ENCODE data around the gene FKBP5.

The FKBP5 gene

GRCh38 chr6:35727935-35728682 lies 39.4 kb upstream of the FKBP5 start:
- ATAC-seq, result peak; percentile 58
- TF ChIP-seq TSHZ2 (CRISPR knock-in tag; IDR thresholded peaks at IDR 0.05), result no peak
- TF ChIP-seq GLIS3 (CRISPR knock-in tag; IDR thresholded peaks at IDR 0.05), result no peak
- TF ChIP-seq ZNF70 (CRISPR knock-in tag; IDR thresholded peaks at IDR 0.05), result no peak
- TF ChIP-seq OSR1 (CRISPR knock-in tag; IDR thresholded peaks at IDR 0.05), result no peak

GRCh38 chr6:35727231-35727934 lies 38.7 kb upstream of the FKBP5 start:
- peak; percentile 60 for ATAC-seq
- TF ChIP-seq PATZ1 (CRISPR knock-in tag; IDR thresholded peaks at IDR 0.05; ENCODE audit: borderline replicate concordance) (peak; percentile 42; the same call in 1 of the 2 replicates), ZNF70 (CRISPR knock-in tag; IDR thresholded peaks at IDR 0.05) (no peak), TSHZ2 (CRISPR knock-in tag; IDR thresholded peaks at IDR 0.05) (0 out of 2 replicates have a peak, but pooled peaks have one; percentile 17)

- no peak for ATAC-seq
These were observed 37.2 kb upstream of the FKBP5 start for GRCh38 chr6:35725721-35726438.

GRCh38 chr6:35725081-35725708 lies 36.5 kb upstream of the FKBP5 start:
- ATAC-seq, result no peak
- TF ChIP-seq OSR1 (CRISPR knock-in tag; IDR thresholded peaks at IDR 0.05), result no peak
- no peak for TF ChIP-seq TOX (CRISPR knock-in tag; IDR thresholded peaks at IDR 0.05; ENCODE audit: borderline replicate concordance)
- no peak for TF ChIP-seq ISL1 (CRISPR knock-in tag; IDR thresholded peaks at IDR 0.05)
- no peak for TF ChIP-seq CSRNP3 (CRISPR knock-in tag; IDR thresholded peaks at IDR 0.05)
- no peak for TF ChIP-seq POU6F1 (CRISPR knock-in tag; IDR thresholded peaks at IDR 0.05; ENCODE audit: borderline replicate concordance, low read depth)
- no peak for TF ChIP-seq ZNF70 (CRISPR knock-in tag; IDR thresholded peaks at IDR 0.05)
- no peak for TF ChIP-seq ZNF565 (CRISPR knock-in tag; conservative IDR thresholded peaks at IDR 0.05; ENCODE audit: low read depth)
- TF ChIP-seq CSDC2 (CRISPR knock-in tag; IDR thresholded peaks at IDR 0.05), result no peak

More at GRCh38 chr6:35725721-35726438, 37.2 kb upstream of the FKBP5 start:
- TF ChIP-seq PPARA (CRISPR knock-in tag; IDR thresholded peaks at IDR 0.05; ENCODE audit: borderline replicate concordance) (no peak), TCF4 (CRISPR knock-in tag; IDR thresholded peaks at IDR 0.05; ENCODE audit: borderline replicate concordance) (no peak), ZNF565 (CRISPR knock-in tag; conservative IDR thresholded peaks at IDR 0.05; ENCODE audit: low read depth) (no peak), TSHZ2 (CRISPR knock-in tag; IDR thresholded peaks at IDR 0.05) (no peak), SNAI2 (CRISPR knock-in tag; IDR thresholded peaks at IDR 0.05) (no peak)
